ENCODE data around the gene CEP97.
"Not testable (repeated sequence)": the region's sequence is repeated elsewhere in the genome, so short reads cannot be mapped to it uniquely, and the experiment has no call there.

The CEP97 gene, protein sequence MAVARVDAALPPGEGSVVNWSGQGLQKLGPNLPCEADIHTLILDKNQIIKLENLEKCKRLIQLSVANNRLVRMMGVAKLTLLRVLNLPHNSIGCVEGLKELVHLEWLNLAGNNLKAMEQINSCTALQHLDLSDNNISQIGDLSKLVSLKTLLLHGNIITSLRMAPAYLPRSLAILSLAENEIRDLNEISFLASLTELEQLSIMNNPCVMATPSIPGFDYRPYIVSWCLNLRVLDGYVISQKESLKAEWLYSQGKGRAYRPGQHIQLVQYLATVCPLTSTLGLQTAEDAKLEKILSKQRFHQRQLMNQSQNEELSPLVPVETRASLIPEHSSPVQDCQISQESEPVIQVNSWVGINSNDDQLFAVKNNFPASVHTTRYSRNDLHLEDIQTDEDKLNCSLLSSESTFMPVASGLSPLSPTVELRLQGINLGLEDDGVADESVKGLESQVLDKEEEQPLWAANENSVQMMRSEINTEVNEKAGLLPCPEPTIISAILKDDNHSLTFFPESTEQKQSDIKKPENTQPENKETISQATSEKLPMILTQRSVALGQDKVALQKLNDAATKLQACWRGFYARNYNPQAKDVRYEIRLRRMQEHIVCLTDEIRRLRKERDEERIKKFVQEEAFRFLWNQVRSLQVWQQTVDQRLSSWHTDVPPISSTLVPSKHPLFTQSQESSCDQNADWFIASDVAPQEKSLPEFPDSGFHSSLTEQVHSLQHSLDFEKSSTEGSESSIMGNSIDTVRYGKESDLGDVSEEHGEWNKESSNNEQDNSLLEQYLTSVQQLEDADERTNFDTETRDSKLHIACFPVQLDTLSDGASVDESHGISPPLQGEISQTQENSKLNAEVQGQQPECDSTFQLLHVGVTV

DNA sequence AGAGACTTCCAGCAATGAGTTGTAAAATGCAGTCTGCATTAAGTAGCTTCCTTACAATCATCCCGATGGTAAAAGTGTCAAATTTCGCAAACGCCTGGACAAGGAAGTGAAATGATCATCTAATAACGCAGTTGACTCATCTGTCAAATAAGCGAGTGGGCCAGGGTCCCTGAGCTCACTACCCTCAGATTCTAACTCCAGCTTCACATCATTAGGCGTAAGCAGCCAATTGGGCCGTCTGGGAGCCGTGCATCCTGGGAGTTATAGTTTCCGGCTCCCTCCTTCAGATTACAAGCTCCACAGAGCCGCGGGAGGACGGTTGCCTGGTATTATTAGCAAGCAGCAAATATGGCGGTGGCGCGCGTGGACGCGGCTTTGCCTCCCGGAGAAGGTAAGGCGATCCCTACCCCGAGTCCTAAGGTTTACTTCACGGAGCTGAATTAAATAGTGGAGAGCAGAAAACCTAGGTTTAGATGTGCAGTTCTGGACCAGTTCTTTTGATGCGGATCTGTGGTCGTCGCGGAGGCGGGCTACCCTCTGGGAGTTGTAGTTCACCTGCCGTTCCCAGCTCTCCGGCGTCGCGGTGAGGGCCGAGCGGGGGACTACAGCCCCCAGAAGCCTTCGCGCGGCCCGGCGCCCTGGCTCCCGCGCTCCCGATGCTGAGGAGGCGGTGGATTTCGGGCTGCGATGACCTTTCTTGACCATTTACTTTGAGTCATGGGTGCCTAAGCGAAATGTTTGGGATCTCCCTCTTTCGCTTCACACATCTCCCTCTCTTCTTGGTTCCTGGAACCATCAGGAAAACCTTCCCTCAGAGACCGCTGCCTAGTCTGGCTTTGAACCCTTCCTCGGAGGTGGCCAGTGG is at the start of gene CEP97:
CEP97 (plus strand) TSS at position 286 of the 865 bp plus-strand sequence; CDS start at position 349, 63 bp downstream.
- peak; percentile 76 to 87 (median 82) for DNase-seq (ENCODE audit: low read depth in 3 of 3)

DNA sequence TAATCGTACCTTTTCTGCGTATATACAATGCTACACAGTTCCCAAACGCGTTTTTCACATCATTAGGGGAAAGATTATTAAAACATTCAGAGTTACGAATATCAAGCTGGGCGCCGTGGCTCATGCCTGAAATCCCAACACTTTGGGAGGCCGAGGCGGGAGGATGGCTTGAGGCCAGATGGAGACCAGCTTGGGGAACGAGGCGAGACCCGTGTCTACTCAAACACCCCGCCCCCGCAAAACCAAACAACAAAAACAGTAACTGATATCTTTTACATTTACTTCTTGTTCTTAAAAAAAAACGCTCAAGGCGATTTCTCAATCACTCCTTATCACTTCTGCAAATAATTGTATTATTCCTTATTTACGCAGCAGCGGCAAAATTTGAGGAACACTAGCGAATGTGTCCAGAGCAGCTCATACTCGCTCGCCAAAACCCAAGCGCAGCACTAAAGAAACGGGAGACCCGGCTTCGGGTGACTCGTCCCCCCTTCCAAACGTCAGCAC is 48.7 kb upstream of the CEP97 start:
- DNase-seq (ENCODE audit: low read depth in 3 of 3): no peak

DNA sequence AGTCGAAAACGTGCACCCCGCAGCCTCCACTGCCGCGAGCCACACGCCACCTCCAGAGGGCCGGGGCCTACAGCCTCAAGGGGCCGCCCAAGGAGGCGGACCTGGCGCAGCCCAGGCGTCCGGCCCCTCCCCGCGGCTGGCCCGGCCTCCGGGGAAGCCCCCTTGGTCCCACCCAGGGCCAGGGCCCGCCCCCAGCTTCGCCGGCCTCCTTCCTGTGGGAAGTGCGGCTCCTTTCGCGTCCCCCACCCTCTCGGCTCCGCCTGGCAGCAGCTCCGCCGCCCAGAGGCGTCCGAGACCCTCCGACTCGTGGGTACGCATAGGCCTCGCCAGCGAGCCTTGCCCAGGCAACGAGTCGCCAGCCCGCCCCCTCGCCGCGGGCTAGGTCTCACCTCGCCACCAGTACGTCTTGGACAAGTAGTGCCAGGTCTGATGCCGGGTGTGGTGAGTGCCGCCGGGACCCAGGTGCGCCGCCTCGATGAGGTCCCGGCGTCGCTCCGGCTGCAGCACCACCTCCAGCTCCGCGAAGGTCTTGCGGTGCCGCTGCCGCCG is 48.1 kb upstream of the CEP97 start:
- peak; percentile 91 to 94 (median 93) for DNase-seq (ENCODE audit: low read depth in 3 of 3)

DNA sequence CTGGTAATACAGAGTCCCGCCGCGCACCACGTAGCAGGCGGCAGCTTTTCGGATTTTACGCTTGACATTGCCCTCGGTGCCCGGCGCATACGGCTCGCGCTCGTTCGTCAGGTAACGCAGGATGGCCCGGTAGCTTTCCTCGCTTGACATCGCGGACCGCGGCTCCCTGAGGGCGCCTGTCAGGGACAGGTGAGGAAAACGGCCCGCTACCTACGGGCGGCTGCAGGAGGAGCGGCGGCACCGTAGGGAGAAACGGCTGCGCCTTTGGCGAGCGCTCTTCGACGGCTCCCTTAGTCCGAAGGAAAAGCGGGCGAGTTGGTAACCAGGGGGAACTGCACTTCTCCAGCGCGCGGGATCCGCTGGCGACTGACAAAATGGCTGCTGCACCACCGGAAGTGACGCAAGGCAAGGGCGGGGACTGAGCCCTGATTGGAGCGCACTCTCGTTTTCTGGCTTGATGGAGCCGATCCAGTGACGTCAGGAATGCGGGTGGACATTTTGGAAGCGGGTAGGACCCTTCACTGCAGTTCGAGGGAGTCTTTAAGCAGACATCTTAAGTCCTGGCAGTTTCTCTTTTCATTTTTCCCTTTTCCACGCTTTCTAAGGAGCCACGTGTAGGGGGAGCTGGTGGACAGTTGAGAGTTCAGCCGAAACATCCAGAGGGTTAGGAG is 47.5 kb upstream of the CEP97 start, which contains the start of gene ZBTB11:
ZBTB11 (minus strand) TSS at position 368 of the 671 bp plus-strand sequence; CDS start at position 150, 218 bp downstream.
- DNase-seq (ENCODE audit: low read depth in 3 of 3): peak; percentile 99 to 100 (median 99)

DNA sequence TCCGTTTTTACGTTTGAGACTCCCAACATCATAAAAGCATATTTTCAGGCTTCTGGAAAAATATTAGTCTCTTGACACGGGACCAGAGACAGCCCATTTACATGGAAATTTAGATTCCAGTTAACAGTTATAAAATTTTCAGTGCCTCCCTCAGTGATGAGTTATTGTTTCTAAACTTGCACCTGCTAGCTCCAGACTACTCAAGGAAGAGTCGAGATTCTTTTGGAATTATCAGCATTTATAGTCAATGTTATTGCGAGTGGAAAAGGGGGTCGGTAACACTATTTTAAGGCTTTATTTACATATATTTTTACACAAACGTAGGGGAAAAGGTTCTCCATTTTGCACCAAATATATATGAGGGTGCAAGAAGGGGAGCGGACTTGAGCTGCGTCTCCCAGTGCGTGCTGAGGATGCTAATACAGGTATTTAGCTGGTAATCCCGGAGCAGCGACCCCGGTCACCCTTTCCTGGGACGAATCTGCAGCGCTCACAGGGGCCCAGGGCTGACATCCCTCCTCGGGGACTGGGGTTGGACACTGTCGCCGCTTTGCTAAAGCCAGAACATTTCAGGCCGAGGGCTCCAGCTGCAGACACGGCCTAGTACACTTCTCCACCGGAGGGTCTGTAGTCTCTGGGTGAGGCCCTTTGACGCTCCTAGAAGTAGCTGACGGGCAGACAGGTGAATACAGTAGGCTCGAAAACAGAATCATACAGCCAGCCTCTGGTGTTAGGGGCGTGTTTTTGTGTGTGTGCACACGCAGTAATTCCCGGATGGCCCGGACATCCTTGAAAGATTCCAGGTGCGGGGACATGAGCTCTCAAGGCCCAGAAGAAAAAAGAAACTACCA is 46.8 kb upstream of the CEP97 start:
- no peak for DNase-seq (ENCODE audit: low read depth in 3 of 3)

DNA sequence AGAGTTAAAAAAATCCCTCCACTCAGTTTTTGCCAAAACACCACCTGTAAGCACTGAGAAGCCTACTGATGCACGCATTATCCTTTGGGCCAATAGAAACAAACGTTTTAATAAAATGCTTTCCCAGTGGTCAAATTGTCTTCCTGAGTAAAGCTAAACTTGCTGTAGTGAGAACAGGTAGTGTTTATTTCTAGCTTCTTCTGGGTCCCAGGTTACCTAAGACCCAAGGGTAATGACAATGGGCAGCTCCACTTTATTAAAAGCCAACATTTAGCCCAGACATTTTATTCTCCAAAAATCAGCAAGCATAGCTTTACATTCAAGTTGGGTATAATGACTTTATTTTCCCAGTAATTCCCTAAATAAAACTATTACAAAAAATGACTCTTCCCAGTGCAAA is 45.6 kb upstream of the CEP97 start:
- not testable (repeated sequence) for DNase-seq (ENCODE audit: low read depth in 3 of 3)

DNA sequence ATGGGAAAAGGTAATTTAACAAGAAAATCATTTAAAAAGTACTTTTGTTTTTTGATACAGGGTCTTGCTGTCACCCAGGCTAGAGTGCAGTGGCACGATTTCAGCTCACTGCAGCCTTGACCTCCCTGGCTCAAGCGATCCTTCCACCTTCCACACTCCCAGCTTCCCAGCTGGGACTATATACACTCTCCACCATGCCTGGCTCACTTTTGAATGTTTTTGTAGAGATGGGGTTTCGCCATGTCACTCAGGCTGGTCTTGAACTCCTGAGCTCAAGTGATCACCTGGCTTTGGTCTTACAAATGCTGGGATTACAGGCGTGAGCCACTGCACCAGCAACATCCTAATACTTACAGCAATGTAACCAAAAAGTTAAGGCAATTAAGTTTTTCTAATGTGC is 43.9 kb upstream of the CEP97 start:
- no peak for DNase-seq (ENCODE audit: low read depth in 3 of 3)

DNA sequence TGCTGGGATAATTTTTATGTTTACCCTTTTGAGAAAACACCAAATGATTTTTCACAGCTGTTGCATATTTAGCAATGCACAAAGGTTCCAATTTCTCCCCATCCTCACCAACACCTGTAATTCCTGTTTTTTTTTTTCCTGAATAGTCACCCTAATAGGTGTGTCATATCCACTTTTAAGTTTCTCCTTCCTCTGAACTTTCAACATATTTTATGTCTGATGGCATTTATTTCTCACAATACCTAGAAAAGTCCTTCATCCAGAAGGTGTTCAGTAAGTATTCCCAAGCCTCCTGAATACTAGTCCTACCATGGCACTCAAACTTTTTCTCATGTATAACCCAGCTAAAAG is 39.4 kb upstream of the CEP97 start:
- no peak for DNase-seq (ENCODE audit: low read depth in 3 of 3)

DNA sequence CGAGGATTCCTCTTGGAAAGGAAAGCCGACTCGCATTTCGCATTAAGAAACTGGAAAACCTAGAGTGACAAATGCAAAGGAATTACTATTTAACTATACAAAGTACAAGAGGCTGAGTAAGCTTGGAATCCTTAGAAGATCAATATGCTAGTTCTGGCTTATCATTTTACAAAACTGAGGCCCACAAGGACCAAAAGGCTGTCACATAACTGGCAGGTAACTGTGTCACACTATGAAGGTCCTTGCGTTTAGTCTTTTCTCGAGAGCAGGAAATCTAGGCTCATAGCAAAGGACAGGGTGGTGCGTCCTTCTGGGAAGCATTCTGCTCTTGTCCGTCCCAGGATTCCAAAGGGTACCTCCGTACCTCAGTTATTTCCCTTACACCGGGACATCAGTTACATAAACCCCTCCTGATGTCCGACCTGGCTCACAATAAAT is 38.5 kb upstream of the CEP97 start:
- DNase-seq (ENCODE audit: low read depth in 3 of 3): no peak

DNA sequence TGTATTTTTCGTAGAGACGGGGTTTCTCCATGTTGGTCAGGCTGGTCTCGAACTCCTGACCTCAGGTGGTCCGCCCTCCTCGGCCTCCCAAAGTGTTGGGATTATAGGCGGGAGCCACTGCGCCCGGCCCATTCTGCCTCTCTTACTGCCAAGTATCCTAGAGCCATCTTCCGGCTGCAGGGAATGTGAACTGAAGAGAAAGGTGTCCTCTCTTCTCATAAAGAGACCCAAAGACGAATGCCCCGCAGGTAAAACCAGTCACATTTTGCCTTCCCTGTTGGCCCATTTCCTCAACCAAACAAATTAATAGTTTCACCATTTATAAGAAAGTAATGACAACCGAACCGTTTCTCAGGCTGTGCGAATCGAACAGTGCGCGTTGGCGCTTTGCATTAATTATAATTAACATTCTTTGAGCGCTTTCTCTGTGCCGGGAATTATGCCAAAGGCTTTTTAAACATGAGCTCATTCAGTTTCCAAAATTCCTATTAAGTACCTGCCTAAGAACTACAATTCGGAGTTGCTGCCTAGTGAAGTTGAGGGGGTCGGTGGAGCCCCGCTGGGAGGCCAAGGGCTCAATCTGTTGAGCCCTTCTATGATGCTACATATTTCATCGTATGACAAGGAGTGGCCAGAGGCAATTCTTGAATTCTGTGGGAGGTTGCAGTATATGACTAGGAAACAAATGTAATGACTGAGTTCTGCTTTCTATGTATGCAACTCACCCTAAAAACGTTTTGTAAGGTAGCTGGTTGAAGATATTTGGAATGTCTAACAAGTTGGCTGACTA is 37.1 kb upstream of the CEP97 start:
- DNase-seq (ENCODE audit: low read depth in 3 of 3): no peak

DNA sequence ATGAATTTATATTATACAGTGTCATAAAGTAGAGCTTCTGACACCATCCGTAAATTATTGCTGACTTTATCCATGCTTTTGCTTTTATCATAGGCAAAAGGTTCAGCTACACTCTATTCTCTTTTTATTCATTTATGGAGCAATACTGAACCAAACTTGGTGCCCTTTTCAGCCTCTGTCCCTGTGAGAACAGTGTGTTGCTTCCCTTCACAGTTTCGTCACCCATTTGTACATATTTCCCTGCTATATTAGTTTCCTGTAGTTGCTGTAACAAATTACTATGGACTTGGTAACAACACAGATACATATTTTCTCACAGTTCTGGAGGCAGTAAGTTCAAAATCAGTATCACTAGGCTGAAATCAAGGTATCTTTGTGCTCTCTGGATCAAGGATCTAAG is 35.1 kb upstream of the CEP97 start:
- DNase-seq (ENCODE audit: low read depth in 3 of 3): no peak

DNA sequence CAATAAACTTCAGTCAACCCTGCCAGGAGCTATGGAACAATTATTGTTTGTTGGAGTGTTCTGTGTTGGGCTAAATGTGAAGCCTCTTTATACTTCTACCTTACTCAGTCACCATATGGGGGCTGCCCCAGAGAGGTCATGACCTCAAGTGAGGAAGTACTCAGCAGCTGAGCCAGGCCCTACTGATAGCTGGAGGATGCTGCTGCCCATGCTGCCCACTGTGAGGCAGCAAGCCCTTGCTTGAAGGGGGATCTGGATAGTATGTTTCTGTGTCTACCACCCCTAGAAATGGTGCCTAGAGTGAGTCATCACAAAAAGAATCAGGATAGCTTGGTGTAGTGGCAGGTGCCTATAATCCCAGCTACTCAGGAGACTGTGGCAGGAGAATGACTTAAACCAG is 33.4 kb upstream of the CEP97 start:
- no peak for DNase-seq (ENCODE audit: low read depth in 3 of 3)

DNA sequence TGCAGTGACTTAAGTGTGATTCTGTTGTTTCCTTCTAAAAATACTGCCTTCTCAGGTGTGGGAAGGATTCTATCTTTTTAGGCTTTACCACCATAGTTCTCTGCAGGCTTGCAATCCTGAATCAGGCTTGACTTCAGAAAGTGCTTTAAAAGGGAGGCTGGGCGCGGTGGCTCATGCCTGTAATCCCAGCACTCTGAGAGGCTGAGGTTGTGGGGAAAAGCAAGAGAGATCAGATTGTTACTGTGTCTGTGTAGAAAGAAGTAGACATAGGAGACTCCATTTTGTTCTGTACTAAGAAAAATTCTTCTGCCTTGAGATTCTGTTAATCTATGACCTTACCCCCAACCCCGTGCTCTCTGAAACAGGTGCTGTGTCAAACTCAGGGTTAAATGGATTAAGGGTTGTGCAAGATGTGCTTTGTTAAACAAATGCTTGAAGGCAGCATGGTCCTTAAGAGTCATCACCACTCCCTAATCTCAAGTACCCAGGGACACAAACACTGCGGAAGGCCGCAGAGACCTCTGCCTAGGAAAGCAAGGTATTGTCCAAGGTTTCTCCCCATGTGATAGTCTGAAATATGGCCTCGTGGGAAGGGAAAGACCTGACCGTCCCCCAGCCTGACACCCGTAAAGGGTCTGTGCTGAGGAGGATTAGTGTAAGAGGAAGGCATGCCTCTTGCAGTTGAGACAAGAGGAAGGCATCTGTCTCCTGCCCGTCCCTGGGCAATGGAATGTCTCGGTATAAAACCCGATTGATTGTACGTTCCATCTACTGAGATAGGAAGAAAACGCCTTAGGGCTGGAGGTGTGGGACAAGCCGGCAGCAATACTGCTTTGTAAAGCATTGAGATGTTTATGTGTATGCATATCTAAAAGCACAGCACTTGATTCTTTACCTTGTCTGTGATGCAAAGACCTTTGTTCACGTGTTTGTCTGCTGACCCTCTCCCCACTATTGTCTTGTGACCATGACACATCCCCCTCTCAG is 32.4 kb upstream of the CEP97 start:
- DNase-seq (ENCODE audit: low read depth in 3 of 3): not testable (repeated sequence)

DNA sequence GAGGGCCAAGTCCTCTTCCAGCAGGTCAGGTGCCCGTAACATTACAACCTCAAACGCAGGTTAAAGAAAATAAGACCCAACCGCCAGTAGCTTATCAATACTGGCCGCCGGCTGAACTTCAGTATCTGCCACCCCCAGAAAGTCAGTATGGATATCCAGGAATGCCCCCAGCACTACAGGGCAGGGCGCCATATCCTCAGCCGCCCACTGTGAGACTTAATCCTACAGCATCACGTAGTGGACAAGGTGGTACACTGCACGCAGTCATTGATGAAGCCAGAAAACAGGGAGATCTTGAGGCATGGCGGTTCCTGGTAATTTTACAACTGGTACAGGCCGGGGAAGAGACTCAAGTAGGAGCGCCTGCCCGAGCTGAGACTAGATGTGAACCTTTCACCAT is 30.9 kb upstream of the CEP97 start:
- not testable (repeated sequence) for DNase-seq (ENCODE audit: low read depth in 3 of 3)

DNA sequence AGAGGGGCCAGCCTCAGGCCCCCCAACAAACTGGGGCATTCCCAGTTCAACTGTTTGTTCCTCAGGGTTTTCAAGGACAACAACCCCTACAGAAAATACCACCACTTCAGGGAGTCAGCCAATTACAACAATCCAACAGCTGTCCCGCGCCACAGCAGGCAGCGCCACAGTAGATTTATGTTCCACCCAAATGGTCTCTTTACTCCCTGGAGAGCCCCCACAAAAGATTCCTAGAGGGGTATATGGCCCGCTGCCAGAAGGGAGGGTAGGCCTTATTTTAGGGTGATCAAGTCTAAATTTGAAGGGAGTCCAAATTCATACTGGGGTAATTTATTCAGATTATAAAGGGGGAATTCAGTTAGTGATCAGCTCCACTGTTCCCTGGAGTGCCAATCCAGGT is 29.6 kb upstream of the CEP97 start:
- DNase-seq (ENCODE audit: low read depth in 3 of 3): not testable (repeated sequence)

DNA sequence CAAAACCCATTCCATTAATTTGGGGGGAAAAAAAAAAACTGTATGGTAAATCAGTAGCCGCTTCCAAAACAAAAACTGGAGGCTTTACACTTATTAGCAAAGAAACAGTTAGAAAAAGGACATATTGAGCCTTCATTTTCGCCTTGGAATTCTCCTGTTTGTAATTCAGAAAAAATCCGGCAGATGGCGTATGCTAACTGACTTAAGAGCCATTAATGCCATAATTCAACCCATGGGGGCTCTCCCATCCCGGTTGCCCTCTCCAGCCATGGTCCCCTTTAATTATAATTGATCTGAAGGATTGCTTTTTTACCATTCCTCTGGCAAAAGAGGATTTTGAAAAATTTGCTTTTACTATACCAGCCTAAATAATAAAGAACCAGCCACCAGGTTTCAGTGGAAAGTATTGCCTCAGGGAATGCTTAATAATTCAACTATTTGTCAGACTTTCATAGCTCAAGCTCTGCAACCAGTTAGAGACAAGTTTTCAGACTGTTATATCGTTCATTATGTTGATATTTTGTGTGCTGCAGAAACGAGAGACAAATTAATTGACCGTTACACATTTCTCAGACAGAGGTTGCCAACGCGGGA is 28.5 kb upstream of the CEP97 start:
- peak in 1 of 3 donors; percentile 45 for DNase-seq (ENCODE audit: low read depth in 3 of 3)
